Activated B cell treated with CpG ODN at 0.5 μM for 24 hours (primary cell): Measurements from ENCODE around the gene PDE1C. TPM values are rescaled to one million over a fixed set of nuclear protein-coding genes. Genes with fewer than 3 reads are reported as not detected.

Source experiments
- ATAC-seq: fragments of 200-7000 bp; cut with Tn5 transposase; one replicate; pipeline ENCODE4 v1.10.0; 2021; ENCODE audit warnings: low read depth, mild to moderate bottlenecking, moderate library complexity
- CTCF ChIA-PET: fragments of 350-600 bp; sonication (Branson Sonifier 250); formaldehyde crosslinking; loops from one replicate; lab custom pipeline; 2021; ENCODE audit warnings: antibody characterized with exemption; lab: Charles Lee
- POLR2A ChIA-PET: fragments of 350-600 bp; sonication (Branson Sonifier 250); formaldehyde crosslinking; loops from one replicate; lab custom pipeline; 2021; ENCODE audit warnings: antibody characterized with exemption; lab: Charles Lee
- DNase-seq: peaks from one replicate; pipeline ENCODE4 v3.0.0; 2022
- H3K27ac Mint-ChIP-seq: one replicate; pipeline ENCODE4 v1.8.0; 2020; ENCODE audit warnings: mixed read lengths
- H3K27me3 Mint-ChIP-seq: one replicate; pipeline ENCODE4 v1.8.0; 2021; ENCODE audit warnings: mixed read lengths
- H3K36me3 Mint-ChIP-seq: one replicate; pipeline ENCODE4 v1.8.0; 2021; ENCODE audit warnings: low read depth, mixed read lengths
- H3K4me1 Mint-ChIP-seq: one replicate; pipeline ENCODE4 v1.8.0; 2021; ENCODE audit warnings: mixed read lengths
- H3K4me3 Mint-ChIP-seq: one replicate; pipeline ENCODE4 v1.8.0; 2020; ENCODE audit warnings: mild to moderate bottlenecking, mixed read lengths
- H3K9me3 Mint-ChIP-seq: one replicate; pipeline ENCODE4 v1.8.0; 2020; ENCODE audit warnings: mixed read lengths
- CTCF ChIP-seq: fragments of 200-600 bp; IDR thresholded peaks from one replicate; pipeline ENCODE4 v1.8.0; 2022; ENCODE audit warnings: antibody characterized with exemption, mild to moderate bottlenecking
- intact Hi-C: fragments of 100-400 bp; cut with micrococcal nuclease; formaldehyde crosslinking; loops from one replicate; pipeline ENCODE4 v1.15.1; 2024
- total RNA-seq: library from RNA; stranded (reverse); gene quantifications from 2 replicates; pipeline ENCODE4 v1.2.3, GENCODE V29; 2022

Gene PDE1C
- total RNA-seq, 1 donor from 2014 or later, result not detected

DNA sequence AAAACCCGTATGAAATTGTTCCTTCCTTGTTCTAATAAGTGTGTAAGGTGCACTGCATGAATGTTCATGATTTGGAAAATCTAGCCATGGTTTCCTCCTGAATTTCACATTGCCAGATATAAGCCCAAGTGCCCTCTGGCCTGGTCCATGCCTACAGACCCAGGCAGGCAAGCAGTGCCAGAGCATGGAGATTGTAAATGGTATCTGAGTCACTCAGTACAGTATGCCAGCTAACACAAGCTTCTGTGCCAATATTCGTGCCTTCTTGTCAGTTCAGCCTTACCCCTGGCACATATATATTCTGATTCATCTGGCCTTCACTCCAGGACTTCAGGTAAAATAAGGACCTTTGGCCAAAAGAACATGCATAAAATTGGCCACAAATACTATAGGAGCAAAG lies 38.4 kb upstream of the PDE1C start:
- no peaks in the 10 kb centered on the region for H3K36me3 Mint-ChIP-seq
- no peaks in the 10 kb centered on the region for H3K4me1 Mint-ChIP-seq
- no peak overlapping the region for H3K4me3 Mint-ChIP-seq
- ATAC-seq, result no peak
- peaks cover 17% of the 10 kb centered on the region for H3K9me3 Mint-ChIP-seq
- H3K27me3 Mint-ChIP-seq, result no peaks in the 10 kb centered on the region
- H3K27ac Mint-ChIP-seq, result no peak overlapping the region
- CTCF ChIA-PET, result no interaction called here
- intact Hi-C loops, result no loop called here
- POLR2A ChIA-PET, result no interaction called here
- DNase-seq, result no peak
- TF ChIP-seq CTCF, result no peak

- no peak overlapping the region for H3K4me3 Mint-ChIP-seq
- intact Hi-C loops, result no loop called here
- ATAC-seq (no peak), DNase-seq (no peak)
- H3K27me3 Mint-ChIP-seq, result no peaks in the 10 kb centered on the region
- no peaks in the 10 kb centered on the region for H3K36me3 Mint-ChIP-seq
- H3K9me3 Mint-ChIP-seq, result peaks cover 4% of the 10 kb centered on the region
- ChIA-PET POLR2A (no interaction called here), CTCF (no interaction called here)
- H3K27ac Mint-ChIP-seq, result no peak overlapping the region
- H3K4me1 Mint-ChIP-seq, result no peaks in the 10 kb centered on the region
- TF ChIP-seq CTCF, result no peak
Observed at GRCh38 chr7:32104766-32105165, 34.6 kb upstream of the PDE1C start.

GRCh38 chr7:32103361-32103760 lies 33.2 kb upstream of the PDE1C start:
- intact Hi-C loops, result no loop called here
- no peak for TF ChIP-seq CTCF
- Mint-ChIP-seq H3K36me3 (no peaks in the 10 kb centered on the region), H3K27me3 (no peaks in the 10 kb centered on the region), H3K4me1 (no peaks in the 10 kb centered on the region), H3K4me3 (no peak overlapping the region), H3K9me3 (peaks cover 4% of the 10 kb centered on the region), H3K27ac (no peak overlapping the region)
- ATAC-seq, result no peak
- DNase-seq, result no peak
- CTCF ChIA-PET, result no interaction called here
- POLR2A ChIA-PET, result no interaction called here

GRCh38 chr7:32102432-32102873 lies 32.2 kb upstream of the PDE1C start:
- H3K27me3 Mint-ChIP-seq, result no peaks in the 10 kb centered on the region
- ChIA-PET CTCF (no interaction called here), POLR2A (no interaction called here)
- no peak overlapping the region for H3K4me3 Mint-ChIP-seq
- no peak for TF ChIP-seq CTCF
- H3K9me3 Mint-ChIP-seq, result peaks cover 4% of the 10 kb centered on the region
- DNase-seq (no peak), ATAC-seq (no peak)
- no peak overlapping the region for H3K27ac Mint-ChIP-seq
- no peaks in the 10 kb centered on the region for H3K4me1 Mint-ChIP-seq
- no peaks in the 10 kb centered on the region for H3K36me3 Mint-ChIP-seq
- intact Hi-C loops, result no loop called here

- ChIA-PET CTCF (no interaction called here), POLR2A (no interaction called here)
- Mint-ChIP-seq H3K4me1 (no peaks in the 10 kb centered on the region), H3K9me3 (no peaks in the 10 kb centered on the region), H3K4me3 (no peak overlapping the region), H3K27me3 (no peaks in the 10 kb centered on the region), H3K36me3 (no peaks in the 10 kb centered on the region), H3K27ac (no peak overlapping the region)
- intact Hi-C loops, result no loop called here
- no peak for TF ChIP-seq CTCF
- DNase-seq (no peak), ATAC-seq (no peak)
Observed at GRCh38 chr7:32100407-32100907, 30.2 kb upstream of the PDE1C start.
